Caco-2 (cell line): Measurements from ENCODE around the gene NUP93. TPM values are rescaled to one million over a fixed set of nuclear protein-coding genes. Genes with fewer than 3 reads are reported as not detected.

Source experiments
- BruUV-seq: library from RNA; stranded (reverse); fragments of 400-500 nt; replicated peaks from 2 replicates; lab custom pipeline; 2021; lab: Mats Ljungman, UMichigan
- CTCF ChIA-PET: fragments of 300-600 bp; sonication (Branson Sonifier 250); formaldehyde crosslinking; loops from one replicate; lab custom pipeline; 2022; ENCODE audit warnings: antibody characterized with exemption; lab: Charles Lee
- POLR2A ChIA-PET: fragments of 300-600 bp; sonication (Branson Sonifier 250); formaldehyde crosslinking; loops from one replicate; lab custom pipeline; 2022; ENCODE audit warnings: antibody characterized with exemption; lab: Charles Lee
- DNase-seq, 2 experiments: peaks; one replicate each; pipeline versions ENCODE4 v3.0.0 to v3.0.0-alpha.2; 2020 to 2022
- H3K27me3 ChIP-seq: replicated peaks from 2 replicates; pipeline ENCODE4 v1.6.0; 2011; ENCODE audit warnings: low read length; ENCODE audit not compliant: control insufficient read depth, insufficient read depth
- H3K36me3 ChIP-seq: 2 replicates; pipeline ENCODE4 v1.5.1; 2011; ENCODE audit warnings: low read length; ENCODE audit not compliant: control insufficient read depth, insufficient read depth
- H3K4me1 ChIP-seq: fragments of 250-450 bp; sonication (Bioruptor Pico); 2 replicates; pipeline ENCODE4 v1.5.1; 2020; ENCODE audit warnings: mild to moderate bottlenecking
- H3K4me3 ChIP-seq: 2 replicates; pipeline ENCODE4 v1.5.1; 2011; ENCODE audit warnings: low read depth, mild to moderate bottlenecking, control low read depth, low read length
- H3K9me3 ChIP-seq: fragments of 250-450 bp; sonication (Bioruptor Pico); 2 replicates; pipeline ENCODE4 v1.5.1; 2020; ENCODE audit warnings: mild to moderate bottlenecking, moderate library complexity
- H3K27ac Mint-ChIP-seq: one replicate; pipeline ENCODE4 v1.8.0; 2022; ENCODE audit warnings: mixed read lengths; ENCODE audit not compliant: unreplicated experiment
- H3K27me3 Mint-ChIP-seq: one replicate; pipeline ENCODE4 v1.8.0; 2022; ENCODE audit warnings: mixed read lengths; ENCODE audit not compliant: insufficient read depth, unreplicated experiment
- H3K36me3 Mint-ChIP-seq: one replicate; pipeline ENCODE4 v1.8.0; 2022; ENCODE audit warnings: mild to moderate bottlenecking, mixed read lengths; ENCODE audit not compliant: insufficient read depth, unreplicated experiment
- H3K4me1 Mint-ChIP-seq: one replicate; pipeline ENCODE4 v1.8.0; 2022; ENCODE audit warnings: low read depth, mixed read lengths; ENCODE audit not compliant: unreplicated experiment
- H3K4me3 Mint-ChIP-seq: one replicate; pipeline ENCODE4 v1.8.0; 2022; ENCODE audit warnings: mild to moderate bottlenecking, moderate library complexity, mixed read lengths; ENCODE audit not compliant: unreplicated experiment
- H3K9me3 Mint-ChIP-seq: one replicate; pipeline ENCODE4 v1.8.0; 2022; ENCODE audit warnings: mixed read lengths; ENCODE audit not compliant: unreplicated experiment
- intact Hi-C: fragments of 100-400 bp; cut with micrococcal nuclease; formaldehyde crosslinking; loops from one replicate; pipeline ENCODE4 v1.10.0; 2022; ENCODE audit not compliant: unreplicated experiment
- total RNA-seq: library from RNA; stranded (reverse); gene quantifications from 2 replicates; pipeline ENCODE4 v1.2.3, GENCODE V29; 2022
- TF ChIP-seq, protein P1 (sequence below), 2 experiments: fragments of 200-600 bp in 1 of 2; IDR thresholded peaks; 1 replicate in 1 of 2; 2 replicates in 1 of 2; pipeline versions ENCODE4 v1.5.1 to v1.8.0; 2011 to 2022; ENCODE audit warnings: antibody characterized with exemption in 1 of 2, control low read depth in 1 of 2, inconsistent platforms in 1 of 2, low read depth in 1 of 2, low read length in 1 of 2, mild to moderate bottlenecking in 1 of 2, moderate library complexity in 1 of 2; ENCODE audit not compliant: insufficient read depth in 1 of 2, severe bottlenecking in 1 of 2, unreplicated experiment in 1 of 2

The NUP93 gene
- total RNA-seq, 1 experiment from 2014 or later = 148 TPM

DNA sequence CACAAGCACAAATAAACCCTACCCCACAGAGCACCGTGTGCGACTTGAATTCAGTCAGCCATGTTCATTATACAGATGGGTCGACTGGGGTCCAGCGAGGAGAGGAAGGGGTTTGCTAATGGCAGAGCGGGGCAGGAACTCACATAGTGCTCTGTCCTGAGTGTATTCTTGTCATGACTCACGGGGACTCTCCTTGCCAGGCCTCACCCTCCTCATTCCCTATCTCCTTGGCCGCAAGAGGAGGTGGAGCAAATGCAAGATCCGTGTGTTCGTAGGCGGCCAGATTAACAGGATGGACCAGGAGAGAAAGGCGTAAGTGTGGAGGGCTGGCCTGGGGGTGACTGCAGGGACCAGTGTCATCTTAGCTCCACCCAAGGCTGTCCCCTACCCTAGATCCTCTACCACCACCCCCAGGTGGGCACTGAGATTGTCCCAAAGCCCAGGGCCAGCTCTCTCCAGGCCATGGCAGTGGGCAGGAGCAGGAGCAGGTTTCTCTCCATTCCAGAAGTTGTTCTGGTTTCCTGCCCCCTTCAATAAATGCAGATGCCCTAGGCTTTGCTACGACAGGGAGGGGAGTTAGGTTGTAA lies 164.5 kb downstream of the NUP93 start:
- no peaks in the 10 kb centered on the region for H3K9me3 Mint-ChIP-seq
- peak in 1 of 2 experiments; percentile 40 for DNase-seq
- H3K27me3 ChIP-seq = no peaks in the 10 kb centered on the region
- peaks cover 4% of the 10 kb centered on the region; the same call in 1 of the 2 replicates for H3K4me1 ChIP-seq
- intact Hi-C loops = no loop called here
- no peaks in the 10 kb centered on the region for H3K9me3 ChIP-seq
- no TSS peak for BruUV-seq
- ChIA-PET CTCF (no interaction called here), POLR2A (no interaction called here)
- H3K27ac Mint-ChIP-seq = no peak overlapping the region
- TF ChIP-seq, protein P1, sequence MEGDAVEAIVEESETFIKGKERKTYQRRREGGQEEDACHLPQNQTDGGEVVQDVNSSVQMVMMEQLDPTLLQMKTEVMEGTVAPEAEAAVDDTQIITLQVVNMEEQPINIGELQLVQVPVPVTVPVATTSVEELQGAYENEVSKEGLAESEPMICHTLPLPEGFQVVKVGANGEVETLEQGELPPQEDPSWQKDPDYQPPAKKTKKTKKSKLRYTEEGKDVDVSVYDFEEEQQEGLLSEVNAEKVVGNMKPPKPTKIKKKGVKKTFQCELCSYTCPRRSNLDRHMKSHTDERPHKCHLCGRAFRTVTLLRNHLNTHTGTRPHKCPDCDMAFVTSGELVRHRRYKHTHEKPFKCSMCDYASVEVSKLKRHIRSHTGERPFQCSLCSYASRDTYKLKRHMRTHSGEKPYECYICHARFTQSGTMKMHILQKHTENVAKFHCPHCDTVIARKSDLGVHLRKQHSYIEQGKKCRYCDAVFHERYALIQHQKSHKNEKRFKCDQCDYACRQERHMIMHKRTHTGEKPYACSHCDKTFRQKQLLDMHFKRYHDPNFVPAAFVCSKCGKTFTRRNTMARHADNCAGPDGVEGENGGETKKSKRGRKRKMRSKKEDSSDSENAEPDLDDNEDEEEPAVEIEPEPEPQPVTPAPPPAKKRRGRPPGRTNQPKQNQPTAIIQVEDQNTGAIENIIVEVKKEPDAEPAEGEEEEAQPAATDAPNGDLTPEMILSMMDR (IDR thresholded peaks at IDR 0.05; ENCODE audit: insufficient read depth in 1 of 2, low read depth in 1 of 2, low read length in 1 of 2, severe bottlenecking in 1 of 2, unreplicated experiment in 1 of 2) = no peak
- no peaks in the 10 kb centered on the region for H3K36me3 ChIP-seq
- H3K36me3 Mint-ChIP-seq = peaks cover 6% of the 10 kb centered on the region
- peaks cover 7% of the 10 kb centered on the region for H3K4me1 Mint-ChIP-seq
- H3K27me3 Mint-ChIP-seq = no peaks in the 10 kb centered on the region
- no peak overlapping the region for H3K4me3 Mint-ChIP-seq
- H3K4me3 ChIP-seq = no peak overlapping the region

DNA sequence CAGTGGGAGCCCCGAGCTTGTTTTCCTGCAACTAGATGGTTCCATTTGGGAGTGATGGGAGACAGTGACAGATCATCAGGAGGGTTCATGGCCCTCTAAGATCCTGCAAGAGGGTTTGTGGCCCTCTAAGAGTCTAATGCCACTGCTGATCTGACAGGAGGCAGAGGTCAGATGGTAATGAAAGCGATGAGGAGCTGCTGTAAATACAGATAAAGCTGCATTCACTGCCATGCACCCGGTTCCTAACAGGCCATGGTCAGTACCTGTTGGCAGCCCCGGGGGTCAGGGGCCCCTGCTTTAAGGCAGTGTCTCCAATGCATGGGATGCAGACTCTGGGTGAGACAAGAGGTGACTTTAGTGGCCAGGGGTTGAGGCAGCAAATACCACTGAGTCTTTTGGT lies 165.9 kb downstream of the NUP93 start:
- H3K4me3 ChIP-seq = no peak overlapping the region
- H3K27me3 Mint-ChIP-seq = no peaks in the 10 kb centered on the region
- H3K27ac Mint-ChIP-seq = no peak overlapping the region
- H3K36me3 Mint-ChIP-seq = peaks cover 6% of the 10 kb centered on the region
- CTCF ChIA-PET = no interaction called here
- H3K4me3 Mint-ChIP-seq = no peak overlapping the region
- H3K4me1 Mint-ChIP-seq = peaks cover 7% of the 10 kb centered on the region
- DNase-seq = no peak
- TF ChIP-seq, protein P1 (IDR thresholded peaks at IDR 0.05; ENCODE audit: insufficient read depth in 1 of 2, low read depth in 1 of 2, low read length in 1 of 2, severe bottlenecking in 1 of 2, unreplicated experiment in 1 of 2) = no peak
- intact Hi-C loops = no loop called here
- H3K9me3 ChIP-seq = no peaks in the 10 kb centered on the region
- no TSS peak for BruUV-seq
- no peaks in the 10 kb centered on the region for H3K27me3 ChIP-seq
- peaks cover 4% of the 10 kb centered on the region; the same call in 1 of the 2 replicates for H3K4me1 ChIP-seq
- no peaks in the 10 kb centered on the region for H3K9me3 Mint-ChIP-seq
- POLR2A ChIA-PET = no interaction called here
- H3K36me3 ChIP-seq = no peaks in the 10 kb centered on the region

GRCh38 chr16:56896244-56896643 lies 166.3 kb downstream of the NUP93 start:
- H3K27me3 Mint-ChIP-seq = no peaks in the 10 kb centered on the region
- no TSS peak for BruUV-seq
- POLR2A ChIA-PET = no interaction called here

More at GRCh38 chr16:56896244-56896643, 166.3 kb downstream of the NUP93 start:
- CTCF ChIA-PET = no interaction called here
- intact Hi-C loops = no loop called here
- no peaks in the 10 kb centered on the region for H3K27me3 ChIP-seq
- peaks cover 4% of the 10 kb centered on the region; the same call in 1 of the 2 replicates for H3K4me1 ChIP-seq
- H3K4me1 Mint-ChIP-seq = peaks cover 7% of the 10 kb centered on the region
- H3K27ac Mint-ChIP-seq = no peak overlapping the region
- DNase-seq = no peak
- H3K9me3 ChIP-seq = no peaks in the 10 kb centered on the region
- H3K9me3 Mint-ChIP-seq = no peaks in the 10 kb centered on the region
- H3K4me3 ChIP-seq = no peak overlapping the region
- no peak overlapping the region for H3K4me3 Mint-ChIP-seq
- no peaks in the 10 kb centered on the region for H3K36me3 ChIP-seq
- TF ChIP-seq, protein P1 (IDR thresholded peaks at IDR 0.05; ENCODE audit: insufficient read depth in 1 of 2, low read depth in 1 of 2, low read length in 1 of 2, severe bottlenecking in 1 of 2, unreplicated experiment in 1 of 2) = no peak
- H3K36me3 Mint-ChIP-seq = peaks cover 6% of the 10 kb centered on the region
